LNCAP (cell line): ENCODE data around the gene YAP1.

ENCODE experiments used
- TF ChIP-seq, protein P1 (sequence below): fragments of 450-650 bp; IDR thresholded peaks from 2 replicates; pipeline ENCODE4 v1.5.1; 2017; ENCODE audit warnings: mild to moderate bottlenecking

YAP1 gene

DNA sequence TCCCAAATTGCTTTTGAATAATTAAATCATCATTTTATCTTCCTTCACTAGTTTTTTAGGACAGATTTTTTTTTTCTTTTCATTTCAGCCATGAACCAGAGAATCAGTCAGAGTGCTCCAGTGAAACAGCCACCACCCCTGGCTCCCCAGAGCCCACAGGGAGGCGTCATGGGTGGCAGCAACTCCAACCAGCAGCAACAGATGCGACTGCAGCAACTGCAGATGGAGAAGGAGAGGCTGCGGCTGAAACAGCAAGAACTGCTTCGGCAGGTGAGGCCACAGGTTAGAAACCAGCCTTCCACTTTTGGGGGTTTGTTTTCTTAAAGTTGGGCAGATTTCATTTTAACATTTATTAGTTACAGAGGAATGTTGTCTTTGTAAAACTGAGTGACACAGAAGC is 95.6 kb downstream of the YAP1 start:
- TF ChIP-seq, protein P1, sequence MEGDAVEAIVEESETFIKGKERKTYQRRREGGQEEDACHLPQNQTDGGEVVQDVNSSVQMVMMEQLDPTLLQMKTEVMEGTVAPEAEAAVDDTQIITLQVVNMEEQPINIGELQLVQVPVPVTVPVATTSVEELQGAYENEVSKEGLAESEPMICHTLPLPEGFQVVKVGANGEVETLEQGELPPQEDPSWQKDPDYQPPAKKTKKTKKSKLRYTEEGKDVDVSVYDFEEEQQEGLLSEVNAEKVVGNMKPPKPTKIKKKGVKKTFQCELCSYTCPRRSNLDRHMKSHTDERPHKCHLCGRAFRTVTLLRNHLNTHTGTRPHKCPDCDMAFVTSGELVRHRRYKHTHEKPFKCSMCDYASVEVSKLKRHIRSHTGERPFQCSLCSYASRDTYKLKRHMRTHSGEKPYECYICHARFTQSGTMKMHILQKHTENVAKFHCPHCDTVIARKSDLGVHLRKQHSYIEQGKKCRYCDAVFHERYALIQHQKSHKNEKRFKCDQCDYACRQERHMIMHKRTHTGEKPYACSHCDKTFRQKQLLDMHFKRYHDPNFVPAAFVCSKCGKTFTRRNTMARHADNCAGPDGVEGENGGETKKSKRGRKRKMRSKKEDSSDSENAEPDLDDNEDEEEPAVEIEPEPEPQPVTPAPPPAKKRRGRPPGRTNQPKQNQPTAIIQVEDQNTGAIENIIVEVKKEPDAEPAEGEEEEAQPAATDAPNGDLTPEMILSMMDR: no peak

DNA sequence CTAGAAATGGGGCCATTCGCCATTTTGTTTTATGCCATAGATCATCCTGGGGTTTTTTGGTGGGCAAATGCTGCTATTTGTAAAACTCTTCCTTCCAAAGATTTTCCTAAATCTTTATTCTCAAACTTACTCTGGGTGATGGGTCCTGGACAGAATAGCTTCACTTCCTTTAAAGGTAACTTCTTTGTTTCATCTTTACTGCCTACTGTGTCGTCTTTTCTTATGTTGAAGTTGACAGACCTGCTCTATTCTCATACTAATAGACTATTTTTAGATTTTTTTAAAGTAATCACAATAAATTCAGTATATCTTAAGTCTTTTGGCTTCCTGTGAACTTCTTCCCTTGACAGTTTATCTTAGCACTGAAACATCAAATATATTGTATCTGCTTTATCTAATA is 98.6 kb downstream of the YAP1 start:
- TF ChIP-seq, protein P1: no peak

DNA sequence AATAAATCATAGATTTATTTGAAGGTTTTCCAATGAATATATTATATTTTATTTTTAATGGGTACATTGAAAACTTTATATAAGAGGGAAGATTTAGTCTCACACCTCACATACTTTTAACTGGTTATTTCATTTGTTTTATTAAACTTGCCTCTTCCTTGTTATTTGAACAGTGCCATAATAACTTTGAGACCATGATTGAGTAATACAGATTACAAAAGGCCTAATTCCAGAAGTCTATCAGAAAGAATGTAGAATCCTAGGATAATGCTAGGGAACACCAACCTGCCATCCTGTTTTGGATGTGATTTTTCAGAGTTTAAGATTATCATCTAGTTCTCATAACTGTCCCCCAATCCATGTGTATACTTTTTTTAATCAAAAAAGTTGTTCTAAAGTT is 104.4 kb downstream of the YAP1 start:
- TF ChIP-seq, protein P1: no peak

DNA sequence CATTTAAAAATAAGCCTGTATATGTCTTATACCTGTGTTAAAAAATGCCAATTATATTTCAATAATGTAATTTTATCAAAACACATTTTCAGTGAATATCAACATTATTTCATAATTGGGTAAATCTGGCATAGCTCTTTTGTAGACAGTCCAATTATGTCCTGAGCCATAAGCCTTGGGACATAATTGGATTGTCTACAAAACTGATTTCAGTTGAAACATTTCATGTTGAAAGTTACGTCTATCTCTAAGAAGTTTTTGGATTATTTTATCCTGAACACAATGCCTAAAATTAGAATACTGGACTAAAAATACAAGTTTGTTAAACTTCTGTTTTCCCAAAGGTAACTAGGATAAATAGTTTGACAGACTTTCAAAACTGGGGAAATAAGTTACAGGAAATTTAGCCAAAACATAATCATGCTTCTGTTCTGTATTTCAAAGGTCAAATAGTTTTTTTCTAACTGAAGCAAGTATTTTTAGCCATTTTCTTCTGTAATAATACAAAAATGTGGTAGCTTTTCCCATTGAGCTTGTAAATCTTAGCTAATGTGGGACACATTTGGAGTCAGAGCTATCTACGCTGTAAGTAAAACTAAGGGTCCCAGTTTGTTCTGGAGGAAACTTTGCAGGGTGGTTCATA is 106.3 kb downstream of the YAP1 start:
- TF ChIP-seq, protein P1: no peak

DNA sequence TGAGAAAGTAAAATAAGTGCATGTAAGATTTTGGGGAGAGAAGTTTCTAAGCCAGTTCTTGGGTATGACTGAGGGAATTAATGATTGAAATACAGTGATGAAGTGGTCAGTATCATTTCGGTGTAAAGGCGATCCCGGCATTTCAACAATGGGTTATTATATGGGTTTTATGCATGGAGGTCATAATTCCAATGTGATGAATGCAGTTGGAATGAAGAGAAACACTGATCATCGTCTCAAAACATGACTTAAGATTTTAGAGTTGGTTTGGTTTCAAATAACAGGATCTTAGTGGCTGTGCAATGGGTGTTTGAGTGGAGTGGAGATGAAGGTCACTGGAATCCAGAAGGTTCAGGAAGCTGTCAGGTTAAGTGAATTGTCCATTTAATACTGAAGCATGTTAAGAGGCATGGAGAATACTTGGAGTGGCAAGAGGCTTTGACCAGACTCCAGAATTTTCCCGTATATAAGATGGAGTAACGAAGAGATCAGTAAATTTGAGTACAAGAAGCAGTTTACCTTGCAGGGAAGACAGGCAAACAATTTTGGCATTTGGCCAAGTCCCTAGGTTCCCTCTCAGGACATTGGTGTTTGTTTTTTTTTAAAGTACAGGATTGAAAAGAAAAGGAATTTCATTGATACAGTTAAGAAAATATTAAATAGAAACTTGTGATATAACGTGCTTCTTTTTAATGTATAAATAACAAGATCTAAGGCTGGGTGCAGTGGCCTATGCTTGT is 110.7 kb downstream of the YAP1 start:
- TF ChIP-seq, protein P1: no peak

DNA sequence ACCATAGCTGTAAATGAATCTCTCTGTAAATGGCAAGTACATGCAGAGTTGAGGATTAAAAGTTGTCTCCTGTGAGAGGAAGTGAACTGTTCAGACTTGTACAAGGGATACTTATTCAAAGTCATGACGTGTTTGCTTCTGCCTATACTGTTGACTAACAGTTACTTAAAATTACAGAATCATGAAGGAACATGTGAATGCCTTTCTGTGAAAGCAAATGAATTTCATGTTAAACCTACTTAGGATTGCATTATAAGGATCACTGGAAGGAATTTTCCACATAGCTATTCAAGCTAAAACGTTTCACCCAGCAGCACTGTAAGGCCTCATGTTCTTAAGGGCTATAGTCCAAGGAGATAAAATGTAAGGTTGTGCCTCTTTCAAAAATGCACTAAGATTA is 113.6 kb downstream of the YAP1 start:
- TF ChIP-seq, protein P1: no peak

DNA sequence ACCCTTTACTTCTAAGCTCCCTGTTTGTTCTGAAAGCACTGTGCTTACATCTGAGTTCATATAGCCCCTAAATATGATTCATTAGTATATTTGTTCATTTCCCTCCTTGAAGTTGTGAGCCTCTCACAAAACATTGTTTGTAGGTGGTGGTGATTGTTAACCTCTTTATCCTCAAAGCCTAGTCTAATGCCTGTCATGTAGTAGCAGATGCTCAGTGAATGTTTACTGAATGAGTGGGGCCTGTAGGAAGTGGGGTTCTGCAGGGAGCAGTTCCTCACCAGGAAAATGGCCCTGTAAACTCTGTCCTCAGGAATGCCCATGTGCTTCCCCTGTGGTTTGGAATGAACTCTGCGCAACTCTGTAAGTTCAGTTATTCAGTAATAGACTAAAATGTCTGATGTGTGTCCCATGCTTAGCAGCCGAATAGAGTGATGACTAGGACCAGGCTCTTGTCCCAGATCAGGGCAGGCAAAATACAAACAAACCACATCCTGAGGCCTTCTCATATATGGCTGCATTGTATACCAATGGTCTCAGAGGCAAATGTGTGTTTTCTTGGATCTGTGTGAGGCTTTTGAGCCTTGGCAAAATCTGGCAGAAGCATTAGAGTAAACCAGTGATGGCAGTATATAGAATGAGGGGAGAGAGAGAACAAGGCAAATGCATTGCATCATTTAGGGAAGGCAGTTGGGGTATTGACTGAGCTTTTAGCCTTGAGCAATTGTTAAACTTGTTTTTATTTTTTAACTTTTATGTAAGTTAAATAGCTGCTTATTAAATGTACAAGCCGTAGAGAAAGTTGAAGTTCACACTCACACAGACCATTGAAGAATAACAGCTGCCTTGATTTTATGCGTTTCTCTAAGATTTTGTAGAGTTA is 115.7 kb downstream of the YAP1 start:
- TF ChIP-seq, protein P1: no peak
